MM.1S (cell line): ENCODE measurements around the gene ZNF692.

Experiments used
- DNase-seq: peaks from one replicate; pipeline ENCODE4 v3.0.0-alpha.2; 2015
- H2AFZ ChIP-seq: fragments of 300-600 bp; sonication (generic); 2 replicates; pipeline ENCODE4 v1.6.0; 2016; ENCODE audit warnings: antibody characterized with exemption, low read length
- H3F3A ChIP-seq: fragments of 300-600 bp; sonication (generic); 2 replicates; pipeline ENCODE4 v1.6.1; 2016; ENCODE audit warnings: mild to moderate bottlenecking, antibody characterized with exemption, low read length, moderate library complexity, mixed read lengths; ENCODE audit not compliant: insufficient read depth
- H3K27ac ChIP-seq: fragments of 300-600 bp; sonication (generic); 2 replicates; pipeline ENCODE4 v1.5.1; 2016; ENCODE audit warnings: mild to moderate bottlenecking, low read length
- H3K27me3 ChIP-seq: fragments of 300-600 bp; sonication (generic); replicated peaks from 2 replicates; pipeline ENCODE4 v1.6.0; 2016; ENCODE audit warnings: low read length; ENCODE audit not compliant: insufficient read depth
- H3K36me3 ChIP-seq: fragments of 300-600 bp; sonication (generic); replicated peaks from 2 replicates; pipeline ENCODE4 v1.6.1; 2016; ENCODE audit warnings: mild to moderate bottlenecking, low read length, mixed read lengths; ENCODE audit not compliant: insufficient read depth
- H3K4me1 ChIP-seq: fragments of 300-600 bp; sonication (generic); 2 replicates; pipeline ENCODE4 v1.6.1; 2016; ENCODE audit warnings: low read length, mixed read lengths
- H3K4me2 ChIP-seq: fragments of 300-600 bp; sonication (generic); 2 replicates; pipeline ENCODE4 v1.6.0; 2016; ENCODE audit warnings: low read depth, low read length
- H3K4me3 ChIP-seq: fragments of 300-600 bp; sonication (generic); 2 replicates; pipeline ENCODE4 v1.5.1; 2016; ENCODE audit warnings: low read length, mixed read lengths
- H3K79me2 ChIP-seq: fragments of 300-600 bp; sonication (generic); 2 replicates; pipeline ENCODE4 v1.6.1; 2016; ENCODE audit warnings: mixed run types, low read length, mixed read lengths
- H3K9ac ChIP-seq: fragments of 300-600 bp; sonication (generic); 2 replicates; pipeline ENCODE4 v1.6.1; 2016; ENCODE audit warnings: low read length, mixed read lengths
- H3K9me2 ChIP-seq: fragments of 300-600 bp; sonication (generic); replicated peaks from 2 replicates; pipeline ENCODE4 v1.6.1; 2016; ENCODE audit warnings: mild to moderate bottlenecking, low read length, mixed read lengths; ENCODE audit not compliant: insufficient read depth
- H3K9me3 ChIP-seq: fragments of 300-600 bp; sonication (generic); replicated peaks from 2 replicates; pipeline ENCODE4 v1.6.1; 2016; ENCODE audit warnings: mild to moderate bottlenecking, low read length, mixed read lengths; ENCODE audit not compliant: insufficient read depth
- H4K20me1 ChIP-seq: fragments of 300-600 bp; sonication (generic); 2 replicates; pipeline ENCODE4 v1.6.1; 2016; ENCODE audit warnings: mild to moderate bottlenecking, low read length, moderate library complexity, mixed read lengths; ENCODE audit not compliant: insufficient read depth
- CTCF ChIP-seq: fragments of 300-600 bp; sonication (generic); IDR thresholded peaks from 2 replicates; pipeline ENCODE4 v1.5.1; 2016; ENCODE audit warnings: antibody characterized with exemption, low read length, mixed read lengths
- EZH2 ChIP-seq: fragments of 300-600 bp; sonication (generic); optimal IDR thresholded peaks from 2 replicates; pipeline ENCODE3; 2017; ENCODE audit warnings: low read depth, mild to moderate bottlenecking, antibody characterized with exemption, low read length, mixed read lengths
- EZH2phosphoT487 ChIP-seq: fragments of 300-600 bp; sonication (generic); IDR thresholded peaks from 2 replicates; pipeline ENCODE4 v1.6.1; 2018; ENCODE audit warnings: antibody characterized with exemption, low read length

Gene ZNF692

GRCh38 chr1:248847956-248848561 is 10.8 kb downstream of the ZNF692 start:
- Histone ChIP-seq H3F3A (no peaks in the 10 kb centered on the region), H3K79me2 (peaks cover 13% of the 10 kb centered on the region), H3K4me3 (no peak overlapping the region), H3K4me2 (no peak overlapping the region), H3K9me2 (no peaks in the 10 kb centered on the region), H3K9ac (no peak overlapping the region), H3K36me3 (peaks cover 7% of the 10 kb centered on the region), H4K20me1 (no peaks in the 10 kb centered on the region), H3K9me3 (no peaks in the 10 kb centered on the region), H3K27me3 (no peaks in the 10 kb centered on the region), H3K27ac (no peak overlapping the region), H2AFZ (no peak overlapping the region), H3K4me1 (no peaks in the 10 kb centered on the region)
- DNase-seq, result no peak
- TF ChIP-seq CTCF, result no peak
- no peak for TF ChIP-seq EZH2
- no peak for TF ChIP-seq EZH2phosphoT487

GRCh38 chr1:248847181-248847955 is 11.5 kb downstream of the ZNF692 start:
- H3K4me3 ChIP-seq, result no peak overlapping the region

GRCh38 chr1:248844526-248844925 is 14.4 kb downstream of the ZNF692 start:
- Histone ChIP-seq H3K9me3 (no peaks in the 10 kb centered on the region), H3K4me1 (no peaks in the 10 kb centered on the region), H3K27me3 (no peaks in the 10 kb centered on the region), H3K36me3 (peaks cover 7% of the 10 kb centered on the region), H3K9me2 (no peaks in the 10 kb centered on the region), H3K4me2 (no peak overlapping the region), H2AFZ (no peak overlapping the region), H3K9ac (no peak overlapping the region), H3F3A (no peaks in the 10 kb centered on the region), H4K20me1 (no peaks in the 10 kb centered on the region), H3K4me3 (no peak overlapping the region), H3K27ac (no peak overlapping the region), H3K79me2 (peaks cover 48% of the 10 kb centered on the region)
- DNase-seq, result no peak
- TF ChIP-seq EZH2phosphoT487, result no peak
- no peak for TF ChIP-seq EZH2
- no peak for TF ChIP-seq CTCF

More at GRCh38 chr1:248847181-248847955, 11.5 kb downstream of the ZNF692 start:
- Histone ChIP-seq H4K20me1 (no peaks in the 10 kb centered on the region), H3K79me2 (peaks cover 20% of the 10 kb centered on the region), H3K9me3 (no peaks in the 10 kb centered on the region), H3F3A (no peaks in the 10 kb centered on the region), H2AFZ (no peak overlapping the region), H3K4me1 (no peaks in the 10 kb centered on the region), H3K4me2 (no peak overlapping the region), H3K36me3 (peaks cover 7% of the 10 kb centered on the region), H3K27me3 (no peaks in the 10 kb centered on the region), H3K27ac (no peak overlapping the region), H3K9ac (no peak overlapping the region), H3K9me2 (no peaks in the 10 kb centered on the region)
- no peak for DNase-seq
- TF ChIP-seq EZH2phosphoT487 (no peak), EZH2 (no peak), CTCF (no peak)
